ENCODE data around the gene GGT5.

- TF ChIP-seq POLR2AphosphoS5 (IDR thresholded peaks at IDR 0.05; ENCODE audit: low read depth, low read length) (no peak), SIN3A (IDR thresholded peaks at IDR 0.05; ENCODE audit: borderline replicate concordance, insufficient read depth, low read length) (no peak), TAF1 (IDR thresholded peaks at IDR 0.05; ENCODE audit: borderline replicate concordance, insufficient read depth, low read length) (no peak), REST (IDR thresholded peaks at IDR 0.05; ENCODE audit: insufficient read depth in 1 of 2, low read depth in 2 of 2, low read length in 2 of 2) (no peak), FOXP2 (optimal IDR thresholded peaks at IDR 0.05; ENCODE audit: borderline replicate concordance, extremely low read depth, extremely low read length, insufficient read depth) (no peak)
Measured at GRCh38 chr22:24209016-24209415, 35.9 kb downstream of the GGT5 start.
